BE2C (cell line): ENCODE data around the gene FAM13C.
"Not testable (repeated sequence)": the region's sequence is repeated elsewhere in the genome, so short reads cannot be mapped to it uniquely, and the experiment has no call there.

Experiments used
- DNase-seq: peaks from one replicate; pipeline ENCODE4 v3.0.0-alpha.2; 2020
- H3K27me3 ChIP-seq: fragments of 250-450 bp; sonication (Bioruptor Pico); 2 replicates; pipeline ENCODE4 v1.5.1; 2020; ENCODE audit warnings: mild to moderate bottlenecking
- H3K36me3 ChIP-seq: fragments of 250-450 bp; sonication (Bioruptor Pico); 2 replicates; pipeline ENCODE4 v1.5.1; 2020; ENCODE audit warnings: mild to moderate bottlenecking
- H3K4me1 ChIP-seq: fragments of 250-450 bp; sonication (Bioruptor Pico); 2 replicates; pipeline ENCODE4 v1.5.1; 2020
- H3K4me3 ChIP-seq: 2 replicates; pipeline ENCODE4 v1.5.1; 2011; ENCODE audit warnings: low read depth, low read length
- H3K9me3 ChIP-seq: fragments of 250-450 bp; sonication (Bioruptor Pico); 2 replicates; pipeline ENCODE4 v1.5.1; 2020
- TF ChIP-seq, protein P1 (sequence below): IDR thresholded peaks from 2 replicates; pipeline ENCODE4 v1.5.1; 2012; ENCODE audit warnings: mild to moderate bottlenecking, low read depth, low read length

The FAM13C gene

DNA sequence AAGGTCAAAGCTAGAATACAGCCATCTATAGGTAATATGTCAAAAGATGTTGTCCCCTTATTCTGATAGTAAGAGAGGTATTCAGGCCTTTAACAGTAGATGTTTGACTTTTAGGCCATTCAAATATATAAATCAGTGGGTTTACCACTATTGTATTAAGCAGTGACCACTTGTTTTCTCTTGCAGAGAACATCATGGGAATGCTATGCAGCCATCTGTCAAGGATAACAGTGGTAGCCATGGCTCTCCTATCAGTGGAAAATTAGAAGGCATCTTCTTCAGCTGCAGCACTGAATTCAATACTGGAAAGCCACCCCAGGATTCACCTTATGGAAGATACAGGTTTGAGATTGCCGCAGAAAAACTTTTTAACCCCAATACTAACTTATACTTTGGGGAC lies 117.5 kb downstream of the FAM13C start:
- no peak for DNase-seq
- no peaks in the 10 kb centered on the region for H3K4me1 ChIP-seq
- TF ChIP-seq, protein P1, sequence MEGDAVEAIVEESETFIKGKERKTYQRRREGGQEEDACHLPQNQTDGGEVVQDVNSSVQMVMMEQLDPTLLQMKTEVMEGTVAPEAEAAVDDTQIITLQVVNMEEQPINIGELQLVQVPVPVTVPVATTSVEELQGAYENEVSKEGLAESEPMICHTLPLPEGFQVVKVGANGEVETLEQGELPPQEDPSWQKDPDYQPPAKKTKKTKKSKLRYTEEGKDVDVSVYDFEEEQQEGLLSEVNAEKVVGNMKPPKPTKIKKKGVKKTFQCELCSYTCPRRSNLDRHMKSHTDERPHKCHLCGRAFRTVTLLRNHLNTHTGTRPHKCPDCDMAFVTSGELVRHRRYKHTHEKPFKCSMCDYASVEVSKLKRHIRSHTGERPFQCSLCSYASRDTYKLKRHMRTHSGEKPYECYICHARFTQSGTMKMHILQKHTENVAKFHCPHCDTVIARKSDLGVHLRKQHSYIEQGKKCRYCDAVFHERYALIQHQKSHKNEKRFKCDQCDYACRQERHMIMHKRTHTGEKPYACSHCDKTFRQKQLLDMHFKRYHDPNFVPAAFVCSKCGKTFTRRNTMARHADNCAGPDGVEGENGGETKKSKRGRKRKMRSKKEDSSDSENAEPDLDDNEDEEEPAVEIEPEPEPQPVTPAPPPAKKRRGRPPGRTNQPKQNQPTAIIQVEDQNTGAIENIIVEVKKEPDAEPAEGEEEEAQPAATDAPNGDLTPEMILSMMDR, result no peak
- H3K9me3 ChIP-seq, result no peaks in the 10 kb centered on the region
- H3K27me3 ChIP-seq, result no peaks in the 10 kb centered on the region
- H3K4me3 ChIP-seq, result no peak overlapping the region
- H3K36me3 ChIP-seq, result peaks cover 91% of the 10 kb centered on the region

DNA sequence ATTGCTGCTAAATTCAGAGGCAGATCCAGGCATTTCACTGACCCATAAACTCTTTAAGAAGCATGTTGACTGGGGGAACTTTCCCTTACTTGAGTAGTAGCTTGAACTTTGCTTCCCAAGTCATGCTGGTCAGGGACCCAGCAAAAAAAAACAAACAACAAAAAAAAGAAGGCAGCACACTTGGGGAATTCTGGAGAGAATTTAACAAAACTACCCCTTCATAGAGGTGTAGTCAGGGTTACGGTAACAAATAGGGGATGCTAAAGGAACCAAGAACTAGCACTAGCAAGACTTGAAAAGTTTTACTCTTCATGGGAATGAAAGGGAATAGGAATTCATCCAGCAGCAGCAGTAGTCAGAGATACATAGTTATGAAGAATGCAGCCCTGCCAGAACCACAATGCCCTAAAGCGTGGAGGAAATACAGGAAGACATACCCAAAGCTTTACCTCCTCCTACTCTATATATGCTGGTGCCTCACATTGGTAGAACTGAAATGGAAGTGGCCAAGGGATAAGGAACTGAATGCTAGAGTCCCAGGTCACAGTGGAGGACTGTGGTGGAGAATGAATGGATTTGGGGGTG lies 118.6 kb downstream of the FAM13C start:
- no peak for DNase-seq
- H3K4me1 ChIP-seq, result no peaks in the 10 kb centered on the region; the same call in 1 of the 2 replicates
- TF ChIP-seq, protein P1, result no peak
- H3K36me3 ChIP-seq, result peaks cover 92% of the 10 kb centered on the region
- no peak overlapping the region for H3K4me3 ChIP-seq
- no peaks in the 10 kb centered on the region for H3K9me3 ChIP-seq
- no peaks in the 10 kb centered on the region for H3K27me3 ChIP-seq

DNA sequence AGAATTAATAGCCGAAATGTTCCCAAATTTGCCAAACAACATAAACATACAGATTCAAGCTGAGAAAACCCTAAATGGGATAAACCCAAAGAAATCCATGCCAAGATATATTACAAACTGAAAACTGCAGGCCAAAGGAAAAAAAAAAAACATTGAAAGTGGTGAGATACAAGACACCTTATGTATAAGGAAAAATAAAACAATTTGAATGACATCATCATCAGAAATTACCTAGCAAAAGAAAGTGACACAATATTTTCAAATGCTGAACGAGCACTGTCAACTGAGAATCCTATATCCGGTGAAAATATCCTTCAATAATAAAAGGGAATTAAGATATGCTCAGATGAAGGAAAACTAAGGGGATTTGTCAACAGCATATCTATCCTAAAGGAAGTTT lies 119.4 kb downstream of the FAM13C start:
- no peak overlapping the region for H3K4me3 ChIP-seq
- peaks cover 95% of the 10 kb centered on the region for H3K36me3 ChIP-seq
- TF ChIP-seq, protein P1, result no peak
- H3K9me3 ChIP-seq, result no peaks in the 10 kb centered on the region
- H3K27me3 ChIP-seq, result no peaks in the 10 kb centered on the region
- H3K4me1 ChIP-seq, result no peaks in the 10 kb centered on the region; the same call in 1 of the 2 replicates
- DNase-seq, result no peak

DNA sequence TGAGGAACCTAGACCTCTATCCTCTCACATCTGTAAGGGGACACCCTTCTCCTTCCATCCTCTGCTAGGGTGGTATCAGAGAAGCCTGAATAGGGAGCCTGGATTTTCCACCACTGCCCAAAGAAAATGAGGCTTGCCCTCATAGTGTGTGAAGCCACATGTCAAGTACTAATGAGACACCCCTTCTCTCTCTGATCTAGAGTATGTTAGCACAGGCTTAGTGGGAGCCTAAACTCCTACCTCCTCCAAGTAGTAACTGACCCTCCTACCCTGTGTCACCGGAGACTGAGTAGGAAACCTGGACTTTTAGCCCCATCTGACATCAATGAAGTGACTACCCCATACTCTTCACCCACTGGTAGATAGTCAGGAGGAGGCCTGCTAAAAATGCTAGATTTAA lies 120.3 kb downstream of the FAM13C start:
- peaks cover 97% of the 10 kb centered on the region for H3K36me3 ChIP-seq
- H3K4me3 ChIP-seq, result no peak overlapping the region
- H3K4me1 ChIP-seq, result no peaks in the 10 kb centered on the region; the same call in 1 of the 2 replicates
- no peaks in the 10 kb centered on the region for H3K27me3 ChIP-seq
- no peak for DNase-seq
- TF ChIP-seq, protein P1, result no peak
- no peaks in the 10 kb centered on the region for H3K9me3 ChIP-seq

DNA sequence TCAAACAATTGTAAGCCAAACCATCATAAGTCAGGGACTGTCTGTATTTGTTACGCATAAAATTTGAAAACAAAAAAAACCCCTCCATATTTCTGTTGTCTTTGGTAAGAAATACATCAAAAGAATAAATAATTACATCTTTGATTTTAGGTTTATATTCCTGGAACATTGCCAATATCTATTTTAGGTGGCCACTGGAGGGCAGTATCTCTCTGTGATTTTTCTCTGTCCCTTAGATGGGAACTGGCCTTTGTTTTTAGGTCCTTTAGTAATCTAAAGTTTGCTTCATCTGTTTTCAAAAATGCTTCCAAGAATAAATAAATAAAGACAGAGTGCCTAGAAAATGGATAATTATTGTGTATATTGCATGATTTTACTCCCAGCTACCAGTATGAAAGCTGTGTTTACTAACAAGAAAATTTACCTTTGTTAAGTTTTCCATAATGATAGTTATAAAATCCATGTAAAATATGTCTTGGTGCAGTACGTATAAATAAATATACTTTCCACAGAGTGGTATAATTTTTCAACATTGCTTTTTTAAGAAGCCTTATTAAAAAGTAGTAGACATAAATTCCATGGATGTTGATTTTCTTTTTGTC lies 121.7 kb downstream of the FAM13C start:
- H3K4me1 ChIP-seq, result no peaks in the 10 kb centered on the region; the same call in 1 of the 2 replicates
- no peak overlapping the region for H3K4me3 ChIP-seq
- DNase-seq, result no peak
- peaks cover 95% of the 10 kb centered on the region for H3K36me3 ChIP-seq
- H3K27me3 ChIP-seq, result no peaks in the 10 kb centered on the region
- TF ChIP-seq, protein P1, result peak; percentile 56
- no peaks in the 10 kb centered on the region for H3K9me3 ChIP-seq

DNA sequence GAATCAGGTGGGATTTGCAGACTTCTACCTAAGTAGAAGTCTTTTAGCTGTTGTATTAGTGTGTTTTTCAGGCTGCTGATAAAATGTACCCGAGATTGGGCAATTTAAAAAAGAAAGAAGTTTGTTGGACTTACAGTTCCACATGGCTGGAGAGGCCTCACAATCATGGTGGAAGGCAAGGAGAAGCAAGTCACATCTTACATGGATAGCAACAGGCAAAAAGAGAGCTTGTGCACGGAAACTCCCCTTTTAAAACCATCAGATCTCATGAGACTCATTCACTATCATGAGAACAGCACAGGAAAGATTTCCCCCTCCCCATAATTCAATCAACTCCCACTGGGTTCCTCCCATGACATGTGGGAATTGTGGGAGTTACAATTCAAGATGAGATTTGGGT lies 123.2 kb downstream of the FAM13C start:
- peaks cover 97% of the 10 kb centered on the region for H3K36me3 ChIP-seq
- DNase-seq, H3K9me3 ChIP-seq, H3K4me1 ChIP-seq, H3K4me3 ChIP-seq, H3K27me3 ChIP-seq: not testable (repeated sequence)
